HG02884 (cell line): ENCODE measurements around the gene PTGES.
"Not testable (repeated sequence)": the region's sequence is repeated elsewhere in the genome, so short reads cannot be mapped to it uniquely, and the experiment has no call there.

Source experiments
- ATAC-seq: cut with Tn5 transposase; IDR thresholded peaks from one replicate; pipeline ENCODE4 v1.9.1; 2021; ENCODE audit warnings: mild to moderate bottlenecking, moderate library complexity; ENCODE audit not compliant: unreplicated experiment

Gene PTGES, protein sequence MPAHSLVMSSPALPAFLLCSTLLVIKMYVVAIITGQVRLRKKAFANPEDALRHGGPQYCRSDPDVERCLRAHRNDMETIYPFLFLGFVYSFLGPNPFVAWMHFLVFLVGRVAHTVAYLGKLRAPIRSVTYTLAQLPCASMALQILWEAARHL

DNA sequence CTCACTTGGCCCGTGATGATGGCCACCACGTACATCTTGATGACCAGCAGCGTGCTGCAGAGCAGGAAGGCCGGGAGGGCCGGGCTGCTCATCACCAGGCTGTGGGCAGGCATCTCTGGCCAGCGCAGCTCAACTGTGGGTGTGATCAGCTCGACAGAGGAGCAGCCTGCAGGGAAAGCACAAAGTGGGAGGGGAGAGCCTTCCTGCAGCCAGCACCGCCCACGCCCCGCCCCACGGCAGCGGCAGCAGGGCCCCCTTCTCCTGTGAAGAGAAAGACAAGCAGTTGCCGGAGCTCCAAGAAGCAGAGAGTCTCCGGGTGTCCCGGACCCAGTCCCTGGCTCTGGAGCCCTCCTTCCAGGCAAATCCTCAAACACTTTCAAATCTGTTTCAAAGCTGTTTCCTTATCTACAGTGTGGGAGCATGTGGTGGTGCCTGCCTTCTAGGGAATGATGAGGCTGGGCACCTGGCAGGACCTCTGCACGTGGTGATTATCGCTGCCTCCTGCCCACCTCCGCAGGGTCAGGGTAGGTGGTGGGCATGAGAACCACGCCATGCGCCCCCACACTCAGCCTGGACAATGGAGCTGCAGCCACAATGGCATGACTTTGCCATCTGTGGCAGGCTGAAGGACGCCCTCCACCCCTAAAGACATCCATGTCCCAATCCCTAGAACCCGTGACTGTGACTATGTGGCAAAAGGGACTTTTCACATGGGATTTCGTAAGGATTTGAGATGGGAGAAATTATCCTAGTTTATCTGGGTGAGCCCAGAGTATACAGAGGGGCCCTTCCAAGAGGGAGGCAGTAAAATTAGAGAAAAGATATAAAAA is at the start of gene PTGES:
Gene PTGES, minus strand, starts transcription at position 143 of the 830 bp plus-strand sequence. Its CDS starts 30 bp downstream, at position 113.
- no peak for ATAC-seq

DNA sequence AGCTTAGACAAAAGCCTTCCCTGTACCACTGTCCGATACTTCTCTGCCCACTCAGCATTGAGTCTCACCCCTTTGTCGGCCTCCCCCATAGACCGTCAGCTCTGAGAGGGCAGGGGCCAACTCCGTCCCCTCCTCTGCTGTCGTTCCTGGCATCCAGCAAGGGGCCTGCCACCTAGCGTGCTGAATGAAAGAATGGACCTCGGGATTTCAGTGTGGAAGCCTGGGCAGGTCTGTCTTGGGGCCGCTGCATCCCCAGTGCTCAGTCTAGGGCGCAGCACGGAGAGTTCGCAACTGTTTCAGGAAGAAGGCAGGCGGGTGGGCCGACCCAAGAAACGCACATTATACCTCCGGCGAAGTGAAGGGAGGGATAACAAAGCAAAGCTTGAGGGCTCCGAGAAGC is 48.7 kb upstream of the PTGES start:
- ATAC-seq, result no peak

DNA sequence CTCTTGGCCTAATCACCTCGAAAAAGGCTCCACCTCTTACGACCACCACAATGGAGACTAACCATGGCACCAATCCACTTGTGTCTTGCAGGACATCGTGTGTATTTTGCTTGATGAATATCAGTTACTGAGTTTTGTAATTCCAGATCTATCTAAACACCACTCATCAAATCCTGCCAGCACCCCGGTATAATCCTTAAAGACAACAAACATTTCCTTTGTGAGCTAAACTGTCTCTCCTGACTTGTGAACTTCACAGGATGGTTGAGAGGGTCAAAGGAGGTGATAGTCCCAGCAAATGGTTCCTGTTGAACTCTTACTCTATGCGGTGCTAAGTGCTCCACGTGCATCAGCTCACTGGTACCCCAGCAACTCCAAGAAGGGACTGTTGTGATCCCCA is 46.1 kb upstream of the PTGES start:
- no peak for ATAC-seq

DNA sequence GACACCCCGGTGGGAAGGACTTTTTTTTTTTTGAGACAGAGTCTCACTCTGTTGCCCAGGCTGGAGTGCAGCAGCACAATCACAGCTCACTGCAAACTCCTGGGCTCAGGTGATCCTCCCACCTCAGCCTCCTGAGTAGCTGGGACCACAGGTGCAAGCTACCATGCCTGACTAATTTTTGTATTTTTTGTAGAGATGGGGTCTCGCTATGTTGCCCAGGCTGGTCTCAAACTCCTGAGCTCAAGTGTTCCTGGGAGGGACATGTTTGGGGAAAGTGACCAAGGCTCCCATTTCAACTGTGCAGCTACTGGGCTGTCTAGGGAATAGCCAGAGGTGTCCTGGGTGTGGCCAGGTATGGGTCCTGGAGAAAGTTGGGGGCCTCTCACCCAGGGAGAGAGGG is 43.2 kb upstream of the PTGES start:
- ATAC-seq, result not testable (repeated sequence)

DNA sequence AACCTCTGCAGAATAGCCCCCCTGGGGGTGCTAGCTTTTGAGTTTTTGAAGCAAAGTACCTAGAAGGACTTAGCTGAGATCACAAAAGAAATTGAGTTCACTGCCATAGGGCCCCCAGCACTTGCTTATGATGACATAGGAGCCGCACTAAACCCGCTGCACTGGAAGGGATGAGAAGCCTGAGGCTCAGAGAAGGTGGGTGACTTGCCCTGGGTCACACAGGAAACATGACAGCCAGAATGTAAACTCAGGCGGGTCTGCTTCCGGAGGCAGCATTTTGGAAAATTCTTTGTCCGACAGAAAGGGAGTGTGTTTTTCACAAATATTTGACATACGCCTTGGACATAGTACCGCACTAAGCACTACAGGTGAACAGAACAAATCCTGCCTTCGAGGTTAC is 41.7 kb upstream of the PTGES start:
- ATAC-seq, result no peak

DNA sequence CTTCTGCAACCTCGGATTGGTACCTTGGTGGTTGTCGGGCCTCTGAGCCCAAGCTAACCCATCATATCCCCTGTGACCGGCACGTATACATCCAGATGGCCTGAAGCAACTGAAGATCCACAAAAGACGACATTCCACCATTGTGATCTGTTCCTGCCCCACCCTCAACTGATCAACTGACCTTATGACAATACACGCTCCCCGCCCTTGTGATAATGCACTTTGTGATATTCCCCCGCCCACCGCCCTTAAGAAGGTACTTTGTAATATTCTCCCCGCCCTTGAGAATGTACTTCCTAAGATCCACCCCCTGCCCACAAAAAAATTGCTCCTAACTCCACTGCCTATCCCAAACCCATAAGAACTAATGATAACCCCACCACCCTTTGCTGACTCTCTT is 33.6 kb upstream of the PTGES start:
- ATAC-seq, result no peak

DNA sequence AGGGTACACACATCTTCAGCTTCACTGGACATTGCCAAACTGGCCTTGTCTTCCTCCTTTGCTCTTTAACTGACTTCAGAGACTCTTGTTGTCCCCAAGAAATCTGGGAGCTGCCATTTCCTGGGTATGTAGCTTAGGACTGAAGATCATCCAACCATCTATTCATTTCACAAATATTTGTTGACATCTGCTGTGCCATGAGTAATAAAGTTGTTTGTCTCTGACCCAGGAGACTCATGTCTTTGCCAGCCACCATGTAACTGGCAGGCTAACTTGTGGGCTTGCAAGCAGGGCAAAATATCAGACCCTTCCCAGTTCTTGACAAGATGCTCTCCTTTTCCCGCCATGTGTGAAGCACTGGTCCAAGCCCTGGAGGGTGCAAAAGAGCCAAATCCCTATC is 33.0 kb upstream of the PTGES start:
- ATAC-seq, result no peak

DNA sequence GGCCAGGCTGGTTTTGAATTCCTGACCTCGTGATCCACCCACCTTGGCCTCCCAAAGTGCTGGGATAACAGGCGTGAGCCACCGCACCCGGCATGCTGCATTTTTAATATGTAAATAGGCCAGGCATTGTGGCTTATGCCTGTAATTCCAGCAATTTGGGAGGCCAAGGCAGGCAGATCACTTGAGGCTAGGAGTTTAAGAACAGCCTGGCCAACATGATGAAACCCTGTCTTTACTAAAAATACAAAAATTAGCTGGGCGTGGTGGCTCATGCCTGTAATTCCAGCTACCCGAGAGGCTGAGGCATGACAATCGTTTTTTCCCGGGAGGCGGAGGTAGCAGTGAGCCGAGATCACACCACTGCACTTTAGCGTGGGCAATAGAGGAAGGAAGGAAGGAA is 32.1 kb upstream of the PTGES start:
- not testable (repeated sequence) for ATAC-seq

DNA sequence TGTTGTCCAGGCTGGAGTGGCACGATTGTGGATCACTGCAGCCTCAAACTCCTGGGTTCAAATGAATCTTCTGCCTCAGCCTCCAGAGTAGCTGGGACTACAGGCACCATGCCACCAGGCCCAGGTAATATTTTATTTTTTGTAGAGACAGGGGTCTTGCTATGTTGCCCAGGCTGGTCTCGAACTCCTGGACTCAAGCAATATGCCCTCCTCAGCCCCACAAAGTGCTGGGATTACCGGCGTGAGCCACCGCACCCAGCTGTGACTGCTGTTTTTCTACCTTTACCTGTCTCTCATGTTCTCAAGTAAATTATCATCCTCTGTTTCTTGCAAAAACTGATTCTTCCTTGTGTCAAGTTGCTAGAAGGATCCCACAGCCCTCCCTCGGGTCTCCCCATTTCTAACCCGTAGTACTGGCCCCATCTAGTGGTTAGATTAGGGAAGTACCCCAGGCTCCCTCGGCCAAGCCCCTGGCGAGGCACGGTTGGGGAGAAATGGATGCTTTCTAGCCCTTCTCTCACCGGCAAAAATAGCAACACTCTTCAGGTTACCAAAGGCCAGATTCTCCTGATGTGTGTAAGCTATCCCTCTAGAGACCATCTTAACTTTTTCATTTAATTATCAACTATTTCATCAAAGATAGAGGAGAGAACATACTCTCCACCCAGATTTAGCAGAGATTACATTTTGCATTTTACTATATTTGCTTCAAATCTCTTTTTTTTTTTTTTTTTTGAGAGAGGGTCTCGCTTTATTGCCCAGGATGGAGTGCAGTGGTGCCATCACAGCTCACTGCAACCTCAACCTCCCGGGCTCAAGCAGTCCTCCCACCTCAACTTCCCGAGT is 30.9 kb upstream of the PTGES start:
- no peak for ATAC-seq

DNA sequence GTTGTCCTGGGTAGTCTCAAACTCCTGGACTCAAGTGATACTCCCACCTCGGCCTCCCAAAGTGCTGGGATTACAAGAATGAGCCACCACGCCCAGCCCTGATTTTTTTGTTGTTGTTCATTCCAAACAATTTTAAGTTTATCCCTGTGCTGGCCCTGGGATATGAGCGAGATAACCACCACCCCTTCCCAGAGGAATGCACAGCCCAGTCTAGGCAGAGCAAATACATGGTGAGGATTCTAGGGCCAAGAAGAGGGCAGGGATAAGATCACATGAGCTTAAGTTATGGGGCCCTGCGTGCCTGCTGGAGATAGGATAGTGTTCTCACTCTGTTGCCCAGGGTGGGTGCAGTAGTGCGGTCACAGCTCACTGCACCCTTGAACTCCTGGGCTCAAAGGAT is 29.1 kb upstream of the PTGES start:
- no peak for ATAC-seq

DNA sequence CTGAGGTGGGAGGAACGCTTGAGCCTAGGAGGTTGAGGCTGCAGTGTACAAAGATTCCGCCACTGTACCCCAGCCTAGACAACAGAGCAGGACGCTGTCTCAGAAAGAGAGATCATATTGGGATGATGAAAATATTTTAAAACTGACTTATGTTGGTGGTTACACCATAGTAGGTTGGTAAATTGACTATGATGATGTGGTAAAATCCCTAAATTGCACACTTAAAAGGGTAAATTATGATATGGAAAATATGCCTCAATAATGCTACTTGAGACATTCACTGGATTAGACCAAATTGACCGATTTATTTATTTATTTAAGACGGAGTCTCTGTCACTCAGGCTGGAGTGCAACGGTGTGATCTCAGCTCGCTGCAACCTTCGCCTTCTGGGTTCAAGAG is 28.3 kb upstream of the PTGES start:
- ATAC-seq, result no peak

DNA sequence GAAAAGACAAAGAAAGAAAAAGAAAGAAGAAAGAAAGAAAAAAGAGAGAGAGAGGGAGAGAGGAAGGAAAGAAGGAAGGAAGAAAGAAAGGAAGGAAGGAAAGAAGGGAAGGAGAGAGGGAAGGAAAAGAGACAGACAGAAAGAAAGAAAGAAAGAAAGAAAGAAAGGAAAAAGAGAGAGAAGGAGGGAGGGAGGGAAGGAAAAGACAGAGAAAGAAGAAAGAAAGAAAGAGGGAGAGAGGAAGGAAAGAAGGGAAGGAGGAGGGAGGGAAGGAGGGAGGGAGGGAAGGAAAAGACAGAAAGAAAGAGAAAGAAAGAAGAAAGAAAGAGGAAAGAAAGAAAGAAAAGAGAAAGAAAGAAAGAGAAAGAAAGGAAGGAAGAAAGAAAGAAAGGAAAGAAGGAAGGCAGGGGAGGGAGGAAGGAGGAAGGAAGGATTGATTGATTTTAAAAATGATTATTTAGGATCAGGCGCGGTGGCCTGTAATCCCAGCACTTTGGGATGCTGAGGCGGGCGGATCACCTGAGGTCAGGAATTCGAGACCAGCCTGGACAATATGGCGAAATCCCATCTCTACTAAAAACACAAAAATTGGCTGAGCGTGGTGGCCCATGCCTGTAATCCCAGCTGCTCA is 26.8 kb upstream of the PTGES start:
- no peak for ATAC-seq

DNA sequence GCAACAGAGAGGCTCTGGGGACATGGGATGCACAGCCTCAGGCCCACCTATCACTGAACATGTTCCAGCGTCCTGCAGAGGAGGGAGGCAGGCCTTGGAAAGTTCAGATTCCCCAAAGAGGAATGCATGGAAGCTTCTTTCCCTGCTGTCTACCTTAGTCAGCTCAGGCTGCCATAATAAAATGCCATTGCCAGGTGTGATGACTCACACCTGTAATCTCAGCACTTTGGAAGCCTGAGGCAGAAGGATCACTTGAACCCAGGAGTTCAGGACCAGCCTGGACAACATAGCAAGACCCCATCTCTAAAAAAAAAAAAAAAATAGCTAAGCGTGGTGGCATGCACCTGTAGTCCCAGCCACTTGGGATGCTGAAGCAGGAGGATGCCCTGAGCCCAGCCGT is 25.6 kb upstream of the PTGES start:
- ATAC-seq, result no peak

DNA sequence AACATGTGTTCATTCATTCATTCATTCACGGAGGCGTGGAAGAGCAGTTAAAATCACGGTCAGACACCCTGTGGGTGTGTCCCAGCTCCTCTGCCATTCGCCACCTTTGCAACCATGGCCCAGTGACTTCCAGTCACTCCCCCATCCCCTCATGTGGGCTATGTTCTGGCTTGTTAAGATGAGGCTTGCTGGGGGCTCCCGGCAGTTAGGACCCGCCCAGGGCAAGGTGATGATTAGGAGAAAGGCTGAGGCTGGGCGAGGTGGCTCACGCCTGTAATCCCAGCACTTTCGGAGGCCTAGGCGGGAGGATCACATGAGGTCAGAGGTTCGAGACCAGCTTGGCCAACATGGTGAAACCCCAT is 24.9 kb upstream of the PTGES start:
- no peak for ATAC-seq

DNA sequence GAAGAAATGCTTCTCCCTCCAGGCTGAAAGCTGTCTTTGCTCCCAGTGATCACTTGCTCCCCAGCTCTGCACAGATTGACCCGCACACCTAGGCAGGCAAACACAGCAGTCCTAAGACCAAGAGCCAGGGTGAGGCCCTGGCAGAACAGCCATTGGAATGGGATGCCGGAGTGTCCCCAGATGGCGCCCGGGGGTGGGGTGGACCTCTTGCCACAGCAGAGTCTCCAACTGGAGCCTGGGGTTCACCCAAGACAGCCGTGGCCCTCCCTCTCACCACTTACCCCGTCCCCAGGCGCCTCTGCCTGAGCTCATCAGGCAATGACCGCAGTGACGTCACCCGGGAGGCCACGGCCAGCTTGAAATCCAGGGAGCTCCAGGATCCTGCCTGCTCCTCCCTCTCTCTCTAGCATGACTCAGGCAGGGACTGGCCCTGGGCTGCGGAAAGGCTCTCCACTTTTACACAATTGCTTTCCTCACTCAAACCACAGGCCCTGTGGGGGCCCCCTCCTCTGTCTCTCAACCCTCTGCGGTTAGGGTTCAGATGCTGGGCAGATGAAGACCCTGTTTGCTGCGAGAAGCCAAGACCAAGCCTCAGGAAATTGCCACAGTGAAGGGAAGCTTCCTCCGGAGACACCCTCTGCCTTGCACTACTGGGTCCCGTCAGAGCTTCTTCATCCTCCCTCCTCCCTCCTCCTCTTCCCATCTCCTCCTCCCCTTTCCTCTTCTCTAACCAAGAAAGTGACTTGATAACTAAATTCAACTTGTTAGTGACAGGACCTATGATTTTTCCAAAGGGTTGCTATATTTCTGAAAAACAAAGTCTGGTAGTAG is 24.3 kb upstream of the PTGES start:
- no peak for ATAC-seq

DNA sequence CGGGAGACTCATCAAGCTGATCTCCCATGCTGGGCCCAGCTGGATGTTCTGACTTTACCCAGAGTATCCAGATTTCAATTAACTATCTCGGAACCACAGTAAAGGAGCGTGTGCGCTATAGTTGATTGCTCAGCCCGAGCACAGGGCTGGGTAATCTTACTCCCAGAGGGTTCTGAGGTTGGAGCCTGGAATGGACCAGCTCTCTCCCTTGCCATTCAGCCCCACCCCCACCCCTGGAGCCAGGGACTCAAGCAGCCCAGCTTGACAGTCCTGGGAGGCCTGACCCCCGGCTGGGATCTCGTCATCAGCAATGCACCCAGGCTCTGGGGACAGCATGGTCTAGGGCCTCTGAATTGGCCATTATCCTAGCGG is 23.7 kb upstream of the PTGES start:
- no peak for ATAC-seq

DNA sequence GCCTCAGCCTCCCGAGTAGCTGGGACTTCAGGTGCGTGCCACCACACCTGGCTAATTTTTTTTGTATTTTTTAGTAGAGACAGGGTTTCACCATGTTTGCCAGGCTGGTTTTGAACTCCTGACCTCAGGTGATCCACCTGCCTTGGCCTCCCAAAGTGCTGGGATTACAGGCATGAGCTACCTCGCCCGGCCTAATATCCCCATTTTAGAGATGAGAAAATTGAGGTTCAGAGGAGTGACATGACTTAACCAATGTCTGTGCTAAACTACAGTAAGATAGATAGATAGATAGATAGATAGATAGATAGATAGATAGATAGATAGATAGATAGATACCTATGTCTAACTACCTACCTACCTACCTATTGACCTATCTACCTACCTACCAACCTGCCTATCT is 23.3 kb upstream of the PTGES start:
- not testable (repeated sequence) for ATAC-seq

DNA sequence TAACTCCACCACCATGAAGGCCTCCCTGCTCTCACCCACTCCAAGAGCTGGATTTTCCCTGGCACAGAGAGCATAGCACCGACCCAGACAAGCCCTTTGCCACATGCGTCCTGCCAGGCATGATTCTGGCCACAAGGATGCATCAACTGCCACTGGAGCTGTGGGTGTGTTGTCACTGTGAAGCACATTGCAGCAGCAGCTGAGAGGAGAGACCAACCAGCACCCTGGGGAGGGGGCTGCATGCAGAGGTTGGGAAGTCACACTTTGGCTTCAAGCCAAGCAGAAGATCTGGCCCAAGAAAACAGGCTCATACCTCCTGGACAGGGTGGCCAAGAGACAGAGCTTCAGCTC is 22.6 kb upstream of the PTGES start:
- no peak for ATAC-seq

DNA sequence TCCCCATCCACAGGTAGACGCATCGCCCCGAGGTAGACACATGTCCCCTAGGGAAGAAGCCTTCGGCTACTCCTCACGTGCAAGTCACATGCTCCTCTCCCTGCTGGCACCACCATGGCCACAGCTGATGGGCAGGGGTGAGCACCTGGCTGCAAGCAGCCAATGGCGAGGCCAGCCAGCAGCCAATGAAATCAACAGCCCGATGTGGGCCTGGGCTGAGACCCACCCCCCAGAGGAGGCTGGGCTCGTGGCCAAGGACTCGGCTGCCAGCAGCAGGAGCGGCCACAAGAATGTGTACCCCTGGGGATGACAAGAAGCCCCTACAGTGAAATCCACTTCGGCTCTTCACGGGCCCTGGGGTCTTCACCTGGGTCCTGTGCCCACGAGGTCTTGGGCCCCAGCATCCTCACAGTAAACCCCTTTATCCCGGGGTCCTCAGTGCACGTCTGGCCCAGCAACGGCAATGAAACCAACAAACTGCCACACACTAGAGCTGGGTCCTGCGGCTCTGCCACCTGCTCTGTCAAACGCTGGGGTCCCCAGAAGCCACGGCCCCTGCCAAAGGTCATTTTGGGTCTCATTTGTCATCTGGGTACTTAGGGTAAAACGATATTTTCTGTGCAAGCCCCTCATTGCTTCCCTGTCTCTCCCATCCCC is 22.1 kb upstream of the PTGES start:
- ATAC-seq, result no peak
